Measurements from ENCODE around the gene KCNIP4.

GRCh38 chr4:20700007-20700761, 1248.4 kb downstream of the KCNIP4 start, which contains the start of gene PACRGL:
- TF ChIP-seq CTCF (IDR thresholded peaks at IDR 0.05) (no peak), EZH2phosphoT487 (IDR thresholded peaks at IDR 0.05) (no peak)
